Lower leg skin (tissue), 4 donors: ENCODE measurements around the gene PEX7. TPM values are rescaled to one million over a fixed set of nuclear protein-coding genes. Genes with fewer than 3 reads are reported as not detected.

Experiments
- DNase-seq, 2 donors: peaks; one replicate each; pipeline ENCODE4 v3.0.0-alpha.2; 2019; ENCODE audit warnings: low spot score in 2 of 2
- H3K4me3 ChIP-seq: fragments of 200-600 bp; sonication (generic); 2 replicates; pipeline ENCODE4 v1.5.1; 2017; ENCODE audit warnings: mild to moderate bottlenecking, low read depth; ENCODE audit not compliant: poor library complexity, severe bottlenecking
- POLR2A ChIP-seq, 2 donors: fragments of 450-650 bp; IDR thresholded peaks; one replicate each; pipeline ENCODE4 v1.6.1; 2016 to 2017; ENCODE audit warnings: antibody characterized with exemption in 2 of 2, mild to moderate bottlenecking in 1 of 2, moderate library complexity in 1 of 2
- WGBS, 2 donors: methylation state at CpG; one replicate each; pipeline ENCODE4 v1.1.5; 2018; 5-methylcytosine and 5-hydroxymethylcytosine counted together
- intact Hi-C: fragments of 100-400 bp; cut with DNase I; formaldehyde crosslinking; loops from one replicate; pipeline ENCODE4 v1.15.0; 2023; ENCODE audit warnings: low total_unique reads
- total RNA-seq, 4 donors: library from RNA; depleted of rRNA; stranded (reverse); fragments of >200 nt; gene quantifications; one replicate each; pipeline ENCODE4 v1.1.0, GENCODE V29; 2016
- TF ChIP-seq, protein P1 (sequence below), 3 donors: fragments of 450-650 bp; IDR thresholded peaks; one replicate each; pipeline ENCODE4 v1.5.1; 2016; ENCODE audit warnings: antibody characterized with exemption in 3 of 3, mild to moderate bottlenecking in 3 of 3, moderate library complexity in 2 of 3

Gene PEX7
- total RNA-seq, 4 donors from 2014 or later: 15.2 to 21.5 (median 21.2) TPM

DNA sequence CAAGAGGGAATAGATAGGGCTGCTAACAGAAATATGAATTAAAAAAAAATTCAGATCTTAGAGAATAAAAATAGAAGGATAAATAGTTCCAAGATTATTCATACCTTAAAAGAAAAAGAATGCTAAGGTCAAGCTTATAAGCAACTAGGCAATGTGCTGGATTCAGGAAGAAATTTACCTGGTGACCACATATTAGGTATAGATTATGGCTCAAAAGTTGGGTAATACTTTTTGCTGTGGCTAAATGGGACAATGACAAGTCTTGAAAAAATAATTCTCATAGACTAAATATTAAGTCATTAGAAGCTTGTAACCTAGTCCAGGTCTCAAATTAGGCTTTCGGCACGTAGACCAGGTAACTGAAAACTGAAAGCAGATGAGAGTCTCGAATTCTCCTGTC, 47.3 kb upstream of the PEX7 start:
- no peak overlapping the region for H3K4me3 ChIP-seq
- TF ChIP-seq, protein P1, sequence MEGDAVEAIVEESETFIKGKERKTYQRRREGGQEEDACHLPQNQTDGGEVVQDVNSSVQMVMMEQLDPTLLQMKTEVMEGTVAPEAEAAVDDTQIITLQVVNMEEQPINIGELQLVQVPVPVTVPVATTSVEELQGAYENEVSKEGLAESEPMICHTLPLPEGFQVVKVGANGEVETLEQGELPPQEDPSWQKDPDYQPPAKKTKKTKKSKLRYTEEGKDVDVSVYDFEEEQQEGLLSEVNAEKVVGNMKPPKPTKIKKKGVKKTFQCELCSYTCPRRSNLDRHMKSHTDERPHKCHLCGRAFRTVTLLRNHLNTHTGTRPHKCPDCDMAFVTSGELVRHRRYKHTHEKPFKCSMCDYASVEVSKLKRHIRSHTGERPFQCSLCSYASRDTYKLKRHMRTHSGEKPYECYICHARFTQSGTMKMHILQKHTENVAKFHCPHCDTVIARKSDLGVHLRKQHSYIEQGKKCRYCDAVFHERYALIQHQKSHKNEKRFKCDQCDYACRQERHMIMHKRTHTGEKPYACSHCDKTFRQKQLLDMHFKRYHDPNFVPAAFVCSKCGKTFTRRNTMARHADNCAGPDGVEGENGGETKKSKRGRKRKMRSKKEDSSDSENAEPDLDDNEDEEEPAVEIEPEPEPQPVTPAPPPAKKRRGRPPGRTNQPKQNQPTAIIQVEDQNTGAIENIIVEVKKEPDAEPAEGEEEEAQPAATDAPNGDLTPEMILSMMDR (IDR thresholded peaks at IDR 0.05): no peak
- no peak for TF ChIP-seq POLR2A (IDR thresholded peaks at IDR 0.05)
- 76 to 84% methylated on average over 3 of the region's 3 CpGs for WGBS, 2 donors
- no peak for DNase-seq
- intact Hi-C loops: no loop called here

DNA sequence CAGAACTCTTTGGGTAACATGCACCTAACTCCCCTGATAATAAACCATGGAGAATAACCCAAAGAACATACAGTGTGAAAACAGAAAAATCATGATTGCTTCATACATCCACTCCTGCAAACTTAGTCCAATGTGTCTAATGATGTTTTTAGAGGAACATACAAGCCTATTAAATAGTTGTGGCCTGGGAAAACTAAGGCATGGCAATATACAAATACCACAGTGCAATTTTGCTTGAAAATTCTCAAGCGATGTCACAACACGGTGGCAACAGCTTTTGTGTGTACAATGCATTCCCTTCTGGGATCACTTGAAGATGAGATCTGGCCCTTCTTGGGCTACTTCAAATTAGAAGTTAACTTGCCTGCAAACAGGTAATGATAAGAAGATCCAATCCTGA, 46.8 kb upstream of the PEX7 start:
- no peak for TF ChIP-seq POLR2A (IDR thresholded peaks at IDR 0.05)
- TF ChIP-seq, protein P1 (IDR thresholded peaks at IDR 0.05): no peak
- WGBS, 2 donors: 84 to 95% methylated on average over 2 of the region's 2 CpGs

DNA sequence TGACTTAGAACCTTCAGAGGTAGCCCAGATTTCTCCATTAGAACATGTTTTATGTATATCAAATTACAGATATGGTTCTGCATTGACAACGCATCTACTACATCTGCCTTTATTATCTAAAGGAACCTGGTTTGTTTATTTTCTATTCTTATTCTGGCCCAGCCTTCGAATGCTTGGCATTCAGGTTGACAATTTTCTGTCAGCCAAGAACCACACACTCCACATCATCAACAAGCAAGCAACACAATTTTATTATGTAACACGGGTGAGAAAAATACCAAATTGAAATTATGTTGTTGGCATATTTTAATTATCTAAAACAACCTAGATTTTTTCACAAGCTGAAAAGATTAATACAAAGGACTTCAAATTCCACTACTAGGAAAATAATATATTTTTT, 44.7 kb upstream of the PEX7 start:
- WGBS, 2 donors: 54 to 69% methylated on average over 3 of the region's 3 CpGs
- H3K4me3 ChIP-seq: no peak overlapping the region
- no peak for DNase-seq
- intact Hi-C loops: no loop called here
- TF ChIP-seq POLR2A (IDR thresholded peaks at IDR 0.05): no peak
- TF ChIP-seq, protein P1 (IDR thresholded peaks at IDR 0.05): no peak

More for the DNA sequence above, 46.8 kb upstream of the PEX7 start:
- no peak overlapping the region for H3K4me3 ChIP-seq
- no peak for DNase-seq
- intact Hi-C loops: no loop called here

DNA sequence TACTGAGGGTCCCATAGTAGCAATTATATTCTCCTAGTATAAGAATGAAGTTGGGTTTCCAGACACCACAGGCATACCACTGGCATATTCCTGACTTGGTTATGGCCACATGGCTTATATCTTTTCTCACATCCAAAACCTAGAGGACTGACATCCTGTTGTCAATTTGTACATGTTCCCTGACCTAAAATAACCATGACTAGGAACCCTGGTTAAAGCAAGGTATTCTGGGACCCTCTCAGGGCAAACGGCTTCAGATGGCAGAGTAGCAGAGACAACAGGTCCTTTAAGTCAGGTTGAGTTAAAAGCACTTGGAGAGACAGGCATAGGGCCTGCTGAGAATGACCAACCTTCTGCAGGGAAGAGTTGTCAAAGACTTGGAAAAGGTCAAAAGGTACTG, 42.7 kb upstream of the PEX7 start:
- intact Hi-C loops: no loop called here
- TF ChIP-seq, protein P1 (IDR thresholded peaks at IDR 0.05): no peak
- TF ChIP-seq POLR2A (IDR thresholded peaks at IDR 0.05): no peak
- DNase-seq: no peak
- H3K4me3 ChIP-seq: no peak overlapping the region
- 76 to 89% methylated on average over 1 of the region's 1 CpG for WGBS, 2 donors

DNA sequence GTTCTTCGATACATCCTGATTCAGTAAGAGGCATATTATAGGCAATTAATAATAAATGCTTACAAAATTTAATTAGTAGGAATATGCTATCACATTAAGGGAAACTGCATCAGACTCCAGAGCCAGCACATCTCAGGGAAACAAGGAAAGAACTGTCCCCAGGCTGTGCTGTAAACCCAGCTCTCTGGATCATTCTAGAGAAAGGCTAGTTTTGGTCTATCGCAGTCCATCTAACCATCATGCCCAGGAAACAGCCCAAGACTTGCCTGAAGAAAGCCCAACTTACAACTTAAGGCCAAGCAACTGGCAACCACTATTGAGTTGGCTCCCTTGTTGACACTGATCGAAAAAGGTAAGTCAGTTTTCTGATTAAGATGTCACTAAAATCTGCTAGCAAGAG, 41.4 kb upstream of the PEX7 start:
- no peak overlapping the region for H3K4me3 ChIP-seq
- no peak for DNase-seq
- intact Hi-C loops: no loop called here
- TF ChIP-seq, protein P1 (IDR thresholded peaks at IDR 0.05): no peak
- TF ChIP-seq POLR2A (IDR thresholded peaks at IDR 0.05): no peak
- 86 to 95% methylated on average over 3 of the region's 3 CpGs for WGBS, 2 donors

DNA sequence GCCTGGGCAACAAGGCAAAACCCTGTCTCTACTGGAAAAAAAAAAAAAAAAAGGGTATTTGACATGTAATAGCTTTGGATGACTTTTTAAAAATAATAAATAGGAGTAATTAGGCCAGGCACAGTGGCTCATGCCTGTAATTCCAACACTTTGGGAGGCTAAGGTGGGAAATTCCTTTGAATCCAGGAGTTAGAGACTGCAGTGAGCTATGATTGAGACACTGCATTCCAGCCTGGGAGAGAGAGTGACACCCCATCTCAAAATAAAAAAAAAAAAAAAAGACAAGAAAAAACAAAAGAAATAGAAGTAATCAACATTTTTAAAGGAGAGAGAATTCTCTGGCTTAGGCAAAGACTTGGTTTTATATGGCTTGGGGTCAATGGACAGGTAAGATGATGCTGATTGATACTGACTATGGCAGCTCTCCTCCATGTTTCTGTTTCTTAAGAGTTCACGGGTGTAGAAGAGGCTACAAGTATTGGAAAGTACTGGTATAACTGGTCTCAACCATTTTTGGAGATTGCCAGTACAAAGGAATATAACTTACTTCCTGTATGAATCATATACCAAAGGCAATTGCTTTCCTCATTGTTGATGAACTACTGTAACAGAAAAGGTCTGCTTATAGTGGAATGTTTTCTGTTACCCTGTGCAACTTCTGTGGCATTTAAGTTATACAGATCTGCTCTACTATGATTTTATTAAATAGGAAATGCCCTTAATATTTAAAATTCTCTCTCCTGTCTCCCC, 40.2 kb upstream of the PEX7 start:
- TF ChIP-seq, protein P1 (IDR thresholded peaks at IDR 0.05): no peak
- no peak for TF ChIP-seq POLR2A (IDR thresholded peaks at IDR 0.05)
- no peak for DNase-seq
- intact Hi-C loops: no loop called here
- no peak overlapping the region for H3K4me3 ChIP-seq
- 24 to 34% methylated on average over 1 of the region's 1 CpG for WGBS, 2 donors
